Activated B cell treated with CpG ODN at 0.5 μM for 24 hours (primary cell): ENCODE results near the gene TRIM63. TPM values are rescaled to one million over a fixed set of nuclear protein-coding genes. Genes with fewer than 3 reads are reported as not detected.

Experiments
- ATAC-seq: fragments of 200-7000 bp; cut with Tn5 transposase; one replicate; pipeline ENCODE4 v1.10.0; 2021; ENCODE audit warnings: low read depth, mild to moderate bottlenecking, moderate library complexity
- CTCF ChIA-PET: fragments of 350-600 bp; sonication (Branson Sonifier 250); formaldehyde crosslinking; loops from one replicate; lab custom pipeline; 2021; ENCODE audit warnings: antibody characterized with exemption; lab: Charles Lee
- POLR2A ChIA-PET: fragments of 350-600 bp; sonication (Branson Sonifier 250); formaldehyde crosslinking; loops from one replicate; lab custom pipeline; 2021; ENCODE audit warnings: antibody characterized with exemption; lab: Charles Lee
- DNase-seq: peaks from one replicate; pipeline ENCODE4 v3.0.0; 2022
- H3K27ac Mint-ChIP-seq: one replicate; pipeline ENCODE4 v1.8.0; 2020; ENCODE audit warnings: mixed read lengths
- H3K27me3 Mint-ChIP-seq: one replicate; pipeline ENCODE4 v1.8.0; 2021; ENCODE audit warnings: mixed read lengths
- H3K36me3 Mint-ChIP-seq: one replicate; pipeline ENCODE4 v1.8.0; 2021; ENCODE audit warnings: low read depth, mixed read lengths
- H3K4me1 Mint-ChIP-seq: one replicate; pipeline ENCODE4 v1.8.0; 2021; ENCODE audit warnings: mixed read lengths
- H3K4me3 Mint-ChIP-seq: one replicate; pipeline ENCODE4 v1.8.0; 2020; ENCODE audit warnings: mild to moderate bottlenecking, mixed read lengths
- H3K9me3 Mint-ChIP-seq: one replicate; pipeline ENCODE4 v1.8.0; 2020; ENCODE audit warnings: mixed read lengths
- CTCF ChIP-seq: fragments of 200-600 bp; IDR thresholded peaks from one replicate; pipeline ENCODE4 v1.8.0; 2022; ENCODE audit warnings: antibody characterized with exemption, mild to moderate bottlenecking
- intact Hi-C: fragments of 100-400 bp; cut with micrococcal nuclease; formaldehyde crosslinking; loops from one replicate; pipeline ENCODE4 v1.15.1; 2024
- total RNA-seq: library from RNA; stranded (reverse); gene quantifications from 2 replicates; pipeline ENCODE4 v1.2.3, GENCODE V29; 2022

TRIM63 gene
- total RNA-seq, 1 donor from 2014 or later: not detected

GRCh38 chr1:26034504-26035202 lies 32.8 kb downstream of the TRIM63 start:
- Mint-ChIP-seq H3K36me3 (peaks cover 3% of the 10 kb centered on the region), H3K27ac (peak overlapping the region; percentile 10)
- POLR2A ChIA-PET: interaction anchor here (0.7 to 1.7 kb wide), 2 partner anchors 199 to 1019 kb away, joined by 3 to 4 read pairs; partner anchors contain the start of gene CEP85

DNA sequence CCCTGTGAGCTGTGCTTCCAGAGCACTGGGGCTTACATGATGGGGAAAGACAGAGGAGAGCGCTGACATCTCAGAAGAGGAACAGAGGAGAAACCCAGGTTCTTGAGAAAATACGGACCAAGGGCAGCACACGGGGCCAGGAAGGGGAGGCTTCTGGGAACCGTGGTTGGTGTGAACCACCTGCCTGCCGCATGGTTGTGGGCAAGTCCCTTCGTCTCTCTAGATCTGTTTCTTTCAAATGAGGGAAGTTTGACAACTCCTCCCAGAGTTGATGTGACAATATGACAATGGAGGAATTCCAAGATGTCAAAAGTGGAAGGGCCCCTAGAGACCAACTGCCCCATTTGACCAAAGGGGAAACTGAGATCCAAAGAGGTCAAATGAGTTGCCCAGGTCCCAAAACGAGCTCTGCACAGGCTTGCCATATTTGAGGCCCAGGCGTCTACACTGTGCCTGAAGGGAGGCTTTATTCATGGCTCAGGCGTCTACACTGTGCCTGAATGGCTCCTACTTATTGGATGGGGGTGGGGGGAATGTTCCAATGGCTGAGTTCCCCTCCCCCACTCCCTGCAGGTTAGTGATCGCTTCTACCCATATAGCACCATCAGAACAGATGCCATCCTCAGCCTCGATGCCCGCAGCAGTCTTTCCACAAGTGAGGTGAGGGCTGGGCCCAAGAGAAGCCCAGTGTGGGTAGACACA lies 34.6 kb downstream of the TRIM63 start:
- ChIA-PET CTCF (no interaction called here), POLR2A (no interaction called here)
- ATAC-seq: no peak
- TF ChIP-seq CTCF: no peak
- peaks cover 19% of the 10 kb centered on the region for H3K27me3 Mint-ChIP-seq
- no peak overlapping the region for H3K4me3 Mint-ChIP-seq
- intact Hi-C loops: no loop called here
- peaks cover 3% of the 10 kb centered on the region for H3K36me3 Mint-ChIP-seq
- no peak for DNase-seq
- no peaks in the 10 kb centered on the region for H3K9me3 Mint-ChIP-seq
- peaks cover 11% of the 10 kb centered on the region for H3K4me1 Mint-ChIP-seq
- H3K27ac Mint-ChIP-seq: no peak overlapping the region

More at GRCh38 chr1:26034504-26035202, 32.8 kb downstream of the TRIM63 start:
- peaks cover 11% of the 10 kb centered on the region for H3K4me1 Mint-ChIP-seq
- CTCF ChIA-PET: interaction anchor here (0.6 to 2.8 kb wide), 5 partner anchors 24 to 382 kb away, joined by 3 to 9 read pairs (median 3); no protein-coding TSS in a partner anchor
- H3K27me3 Mint-ChIP-seq: peaks cover 14% of the 10 kb centered on the region
- ATAC-seq: no peak
- intact Hi-C loops: loop anchor here (1.0 to 5.0 kb wide), 6 partner anchors 36 to 200 kb away; partner anchors contain the start of genes CEP85, PAFAH2 and PDIK1L
- no peak for TF ChIP-seq CTCF
- H3K4me3 Mint-ChIP-seq: peak overlapping the region; percentile 96
- no peak for DNase-seq
- no peaks in the 10 kb centered on the region for H3K9me3 Mint-ChIP-seq

DNA sequence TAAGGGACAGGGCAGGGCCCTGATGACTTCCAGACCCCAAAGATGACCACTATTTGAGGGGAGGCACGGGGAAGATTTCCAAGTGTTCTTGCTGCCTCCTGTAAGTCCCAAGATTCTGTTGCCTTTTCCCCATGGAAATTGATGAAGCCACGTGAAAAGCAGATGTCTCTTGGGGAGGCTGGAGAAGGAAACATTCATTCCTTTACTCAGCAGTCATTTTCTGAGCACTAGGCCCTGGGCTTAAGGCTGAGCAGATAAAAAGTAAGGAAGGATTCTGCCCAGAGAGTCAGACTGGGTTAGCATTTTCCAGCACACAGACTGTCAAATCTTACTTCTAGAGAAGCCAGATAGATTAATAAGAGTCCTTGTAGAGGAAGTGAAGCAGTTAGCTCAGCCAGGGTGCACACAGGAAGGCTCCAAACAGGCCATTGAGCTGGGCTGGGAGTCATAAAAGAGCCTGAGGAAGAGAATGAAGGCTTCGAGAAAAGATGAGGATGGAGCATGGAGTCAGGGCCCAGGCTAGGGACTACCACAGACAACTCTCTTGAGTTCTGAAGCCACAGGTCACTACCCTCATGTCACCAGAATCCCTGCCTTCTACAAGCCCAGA lies 35.7 kb downstream of the TRIM63 start:
- peaks cover 3% of the 10 kb centered on the region for H3K36me3 Mint-ChIP-seq
- peaks cover 11% of the 10 kb centered on the region for H3K4me1 Mint-ChIP-seq
- no peak overlapping the region for H3K4me3 Mint-ChIP-seq
- H3K9me3 Mint-ChIP-seq: no peaks in the 10 kb centered on the region
- DNase-seq (no peak), ATAC-seq (no peak)
- peaks cover 19% of the 10 kb centered on the region for H3K27me3 Mint-ChIP-seq
- ChIA-PET POLR2A (interaction anchor here (0.5 kb wide), 1 partner anchor 352 kb away, joined by 8 read pairs; no protein-coding TSS in a partner anchor), CTCF (no interaction called here)
- no peak overlapping the region for H3K27ac Mint-ChIP-seq
- no peak for TF ChIP-seq CTCF
- intact Hi-C loops: no loop called here

GRCh38 chr1:26031196-26031595 lies 36.2 kb downstream of the TRIM63 start:
- Mint-ChIP-seq H3K36me3 (peaks cover 3% of the 10 kb centered on the region), H3K4me3 (no peak overlapping the region), H3K27ac (no peak overlapping the region), H3K9me3 (no peaks in the 10 kb centered on the region), H3K27me3 (peaks cover 19% of the 10 kb centered on the region), H3K4me1 (peaks cover 11% of the 10 kb centered on the region)
- intact Hi-C loops: no loop called here
- ChIA-PET POLR2A (interaction anchor here (0.5 kb wide), 1 partner anchor 352 kb away, joined by 8 read pairs; no protein-coding TSS in a partner anchor), CTCF (no interaction called here)
- ATAC-seq: no peak
- DNase-seq: no peak
- TF ChIP-seq CTCF: no peak
